ENCODE data around the gene CEACAM18. TPM values are rescaled to one million over a fixed set of nuclear protein-coding genes. Genes with fewer than 3 reads are reported as not detected.

The CEACAM18 gene
- total and polyA plus RNA-seq, 7 experiments from 2014 or later: not detected

- Histone ChIP-seq H3K27ac (ENCODE audit: low read depth, low read length) (no peak overlapping the region), H3K9me3 (ENCODE audit: control insufficient read depth in 2 of 3, low read length in 3 of 3) (peaks cover 0 to 7% (median 0%) of the 10 kb centered on the region in 3 experiments), H3K36me3 (ENCODE audit: control insufficient read depth in 2 of 3, insufficient read depth in 3 of 3, low read length in 3 of 3) (no peaks in the 10 kb centered on the region), H3K4me3 (ENCODE audit: low read length) (peak overlapping the region; percentile 21), H3K27me3 (ENCODE audit: control insufficient read depth in 2 of 2, insufficient read depth in 2 of 2, low read length in 2 of 2) (no peaks in the 10 kb centered on the region), H3K4me1 (ENCODE audit: control insufficient read depth in 2 of 2, insufficient read depth in 2 of 2, low read length in 2 of 2) (peaks cover 9 to 16% of the 10 kb centered on the region in 2 donors)
- ChIA-PET CTCF (interaction anchor here (1.3 kb wide), 1 partner anchor 12 kb away, joined by 6 read pairs; no protein-coding TSS in a partner anchor), POLR2A (no interaction called here)
- Mint-ChIP-seq H3K27ac (peak overlapping the region in 8 of 9 donors; percentile 10 to 86 (median 69)), H3K27me3 (peaks cover 0 to 40% (median 0%) of the 10 kb centered on the region in 5 donors), H3K4me3 (peak overlapping the region; percentile 58 to 78 (median 67)), H3K9me3 (peaks cover 0 to 19% (median 6%) of the 10 kb centered on the region in 11 donors), H3K36me3 (peaks cover 0 to 11% (median 4%) of the 10 kb centered on the region in 5 donors), H3K4me1 (peaks cover 12 to 24% (median 19%) of the 10 kb centered on the region in 7 donors)
- DNase-seq (peak in 3 of 9 donors; percentile 5 to 42 (median 11)), ATAC-seq (peak; percentile 20)
- intact Hi-C loops (cut with micrococcal nuclease): no loop called here
Observed at GRCh38 chr19:51448411-51449016, 29.8 kb upstream of the CEACAM18 start.

- Mint-ChIP-seq H3K4me1 (peaks cover 12 to 24% (median 19%) of the 10 kb centered on the region in 7 donors), H3K4me3 (no peak overlapping the region), H3K27ac (no peak overlapping the region), H3K9me3 (peaks cover 0 to 15% (median 6%) of the 10 kb centered on the region in 11 donors), H3K36me3 (peaks cover 0 to 11% (median 4%) of the 10 kb centered on the region in 5 donors), H3K27me3 (peaks cover 0 to 25% (median 0%) of the 10 kb centered on the region in 5 donors)
- no peak for DNase-seq
- ATAC-seq: no peak
- H3K36me3 ChIP-seq (ENCODE audit: control insufficient read depth in 2 of 3, insufficient read depth in 3 of 3, low read length in 3 of 3): no peaks in the 10 kb centered on the region
- POLR2A ChIA-PET: no interaction called here
- H3K27ac ChIP-seq (ENCODE audit: low read depth, low read length): no peak overlapping the region
- no peak overlapping the region for H3K4me3 ChIP-seq (ENCODE audit: low read length)
- H3K4me1 ChIP-seq (ENCODE audit: control insufficient read depth in 2 of 2, insufficient read depth in 2 of 2, low read length in 2 of 2): peaks cover 9 to 16% of the 10 kb centered on the region in 2 donors
- intact Hi-C loops (cut with micrococcal nuclease): no loop called here
- no peaks in the 10 kb centered on the region for H3K27me3 ChIP-seq (ENCODE audit: control insufficient read depth in 2 of 2, insufficient read depth in 2 of 2, low read length in 2 of 2)
- CTCF ChIA-PET: interaction anchor here (1.0 kb wide), 1 partner anchor 9 kb away, joined by 3 read pairs; no protein-coding TSS in a partner anchor
- peaks cover 0 to 7% (median 0%) of the 10 kb centered on the region in 3 experiments for H3K9me3 ChIP-seq (ENCODE audit: control insufficient read depth in 2 of 3, low read length in 3 of 3)
Observed at GRCh38 chr19:51450730-51451307, 27.5 kb upstream of the CEACAM18 start.

GRCh38 chr19:51456541-51457290 is 21.6 kb upstream of the CEACAM18 start:
- no peaks in the 10 kb centered on the region for H3K36me3 ChIP-seq (ENCODE audit: control insufficient read depth in 2 of 3, insufficient read depth in 3 of 3, low read length in 3 of 3)
- intact Hi-C loops (cut with micrococcal nuclease): no loop called here
- Mint-ChIP-seq H3K4me3 (no peak overlapping the region), H3K27ac (no peak overlapping the region), H3K9me3 (peaks cover 0 to 3% (median 0%) of the 10 kb centered on the region in 11 donors), H3K4me1 (peaks cover 0 to 4% (median 0%) of the 10 kb centered on the region in 7 donors), H3K36me3 (no peaks in the 10 kb centered on the region), H3K27me3 (peaks cover 11 to 22% (median 17%) of the 10 kb centered on the region in 5 donors)
- no peak overlapping the region for H3K27ac ChIP-seq (ENCODE audit: low read depth, low read length)
- CTCF ChIA-PET: interaction anchor here (0.5 kb wide), 1 partner anchor 52 kb away, joined by 3 read pairs; no protein-coding TSS in a partner anchor
- no peaks in the 10 kb centered on the region for H3K9me3 ChIP-seq (ENCODE audit: control insufficient read depth in 2 of 3, low read length in 3 of 3)
- H3K27me3 ChIP-seq (ENCODE audit: control insufficient read depth in 2 of 2, insufficient read depth in 2 of 2, low read length in 2 of 2): no peaks in the 10 kb centered on the region
- H3K4me3 ChIP-seq (ENCODE audit: low read length): no peak overlapping the region
- POLR2A ChIA-PET: no interaction called here
- H3K4me1 ChIP-seq (ENCODE audit: control insufficient read depth in 2 of 2, insufficient read depth in 2 of 2, low read length in 2 of 2): no peaks in the 10 kb centered on the region
- no peak for DNase-seq
- ATAC-seq: no peak

- peaks cover 0 to 4% (median 0%) of the 10 kb centered on the region in 7 donors for H3K4me1 Mint-ChIP-seq
- no peaks in the 10 kb centered on the region for H3K36me3 ChIP-seq (ENCODE audit: control insufficient read depth in 2 of 3, insufficient read depth in 3 of 3, low read length in 3 of 3)
- H3K27me3 ChIP-seq (ENCODE audit: control insufficient read depth in 2 of 2, insufficient read depth in 2 of 2, low read length in 2 of 2): no peaks in the 10 kb centered on the region
- CTCF ChIA-PET: interaction anchor here (0.5 kb wide), 1 partner anchor 53 kb away, joined by 3 read pairs; no protein-coding TSS in a partner anchor
- H3K36me3 Mint-ChIP-seq: no peaks in the 10 kb centered on the region
- no peaks in the 10 kb centered on the region for H3K9me3 ChIP-seq (ENCODE audit: control insufficient read depth in 2 of 3, low read length in 3 of 3)
- peaks cover 11 to 25% (median 19%) of the 10 kb centered on the region in 5 donors for H3K27me3 Mint-ChIP-seq
- no peak for DNase-seq
- POLR2A ChIA-PET: no interaction called here
- peak overlapping the region in 1 of 10 donors; percentile 5 for H3K4me3 Mint-ChIP-seq
- no peaks in the 10 kb centered on the region for H3K4me1 ChIP-seq (ENCODE audit: control insufficient read depth in 2 of 2, insufficient read depth in 2 of 2, low read length in 2 of 2)
- intact Hi-C loops (cut with micrococcal nuclease): no loop called here
- no peak overlapping the region for H3K27ac ChIP-seq (ENCODE audit: low read depth, low read length)
- no peak overlapping the region for H3K4me3 ChIP-seq (ENCODE audit: low read length)
- peaks cover 0 to 1% (median 0%) of the 10 kb centered on the region in 11 donors for H3K9me3 Mint-ChIP-seq
- no peak overlapping the region for H3K27ac Mint-ChIP-seq
- ATAC-seq: no peak
Observed at GRCh38 chr19:51457351-51458013, 20.9 kb upstream of the CEACAM18 start.

- H3K9me3 ChIP-seq (ENCODE audit: control insufficient read depth in 2 of 3, low read length in 3 of 3): no peaks in the 10 kb centered on the region
- Mint-ChIP-seq H3K4me1 (peaks cover 0 to 4% (median 3%) of the 10 kb centered on the region in 7 donors), H3K9me3 (peaks cover 0 to 1% (median 0%) of the 10 kb centered on the region in 11 donors), H3K36me3 (no peaks in the 10 kb centered on the region), H3K27me3 (peaks cover 17 to 32% (median 25%) of the 10 kb centered on the region in 5 donors), H3K4me3 (peak within 1 kb of the TSS in 1 of 10 donors; percentile 5), H3K27ac (no peak within 1 kb of the TSS)
- ChIA-PET CTCF (no interaction called here), POLR2A (no interaction called here)
- no peak for DNase-seq
- no peak within 1 kb of the TSS for H3K27ac ChIP-seq (ENCODE audit: low read depth, low read length)
- intact Hi-C loops (cut with micrococcal nuclease): no loop called here
- H3K4me3 ChIP-seq (ENCODE audit: low read length): no peak within 1 kb of the TSS
- no peaks in the 10 kb centered on the region for H3K4me1 ChIP-seq (ENCODE audit: control insufficient read depth in 2 of 2, insufficient read depth in 2 of 2, low read length in 2 of 2)
- no peaks in the 10 kb centered on the region for H3K27me3 ChIP-seq (ENCODE audit: control insufficient read depth in 2 of 2, insufficient read depth in 2 of 2, low read length in 2 of 2)
- no peaks in the 10 kb centered on the region for H3K36me3 ChIP-seq (ENCODE audit: control insufficient read depth in 2 of 3, insufficient read depth in 3 of 3, low read length in 3 of 3)
- no peak for ATAC-seq
Observed at GRCh38 chr19:51458051-51458645, 20.2 kb upstream of the CEACAM18 start, which contains the start of gene SIGLEC8. TSS of gene SIGLEC8 (minus strand) at chr19:51458454. CDS start at chr19:51458387, 67 bp downstream.
